Astrocyte of the cerebellum (primary cell): Measurements from ENCODE around the gene ARHGEF1.
"Not testable (repeated sequence)": the region's sequence is repeated elsewhere in the genome, so short reads cannot be mapped to it uniquely, and the experiment has no call there.

Experiments used
- DNase-seq: peaks from one replicate; pipeline ENCODE4 v3.0.0-alpha.2; 2011; ENCODE audit warnings: low read depth
- H3K4me3 ChIP-seq: 2 replicates; pipeline ENCODE4 v1.5.1; 2011; ENCODE audit warnings: mild to moderate bottlenecking, low read depth, low read length, moderate library complexity
- CTCF ChIP-seq: IDR thresholded peaks from 2 replicates; pipeline ENCODE4 v1.5.1; 2012; ENCODE audit warnings: low read length, low read depth, moderate library complexity, mild to moderate bottlenecking; ENCODE audit errors: missing control alignments
- in situ Hi-C: cut with HindIII; loops from 2 replicates; pipeline ENCODE4 v1.10.0; 2017; ENCODE audit warnings: low sequenced_read_pairs

The ARHGEF1 gene

GRCh38 chr19:41933693-41934426, 50.9 kb downstream of the ARHGEF1 start:
- DNase-seq = no peak
- H3K4me3 ChIP-seq = no peak overlapping the region
- in situ Hi-C loops = no loop called here
- TF ChIP-seq CTCF = no peak

GRCh38 chr19:41934849-41935374, 51.9 kb downstream of the ARHGEF1 start:
- no peak overlapping the region for H3K4me3 ChIP-seq
- TF ChIP-seq CTCF = peak; percentile 99
- peak; percentile 32 for DNase-seq
- in situ Hi-C loops = no loop called here

GRCh38 chr19:41935760-41936415, 52.9 kb downstream of the ARHGEF1 start:
- in situ Hi-C loops = no loop called here
- DNase-seq = no peak
- H3K4me3 ChIP-seq = no peak overlapping the region
- no peak for TF ChIP-seq CTCF

GRCh38 chr19:41936416-41936850, 53.4 kb downstream of the ARHGEF1 start:
- no peak overlapping the region for H3K4me3 ChIP-seq
- in situ Hi-C loops = no loop called here
- no peak for DNase-seq
- no peak for TF ChIP-seq CTCF

- TF ChIP-seq CTCF = no peak
- in situ Hi-C loops = no loop called here
- no peak for DNase-seq
- H3K4me3 ChIP-seq = no peak overlapping the region
Measured at GRCh38 chr19:41936961-41937360, 54.0 kb downstream of the ARHGEF1 start.

GRCh38 chr19:41937525-41938468, 54.8 kb downstream of the ARHGEF1 start:
- DNase-seq = no peak
- no peak for TF ChIP-seq CTCF
- in situ Hi-C loops = no loop called here
- H3K4me3 ChIP-seq = no peak overlapping the region

- H3K4me3 ChIP-seq, DNase-seq, in situ Hi-C loops: not testable (repeated sequence)
Measured at GRCh38 chr19:41939209-41939608, 56.2 kb downstream of the ARHGEF1 start.
